BLaER1 (cell line): Measurements from ENCODE around the gene NEDD9.

Experiments
- H3K27ac ChIP-seq: shearing (Covaris generic); formaldehyde crosslinking; 2 replicates; pipeline ENCODE4 v1.8.1; 2022
- H3K27me3 ChIP-seq: shearing (Covaris generic); formaldehyde crosslinking; 2 replicates; pipeline ENCODE4 v1.8.1; 2022
- H3K36me3 ChIP-seq: shearing (Covaris generic); formaldehyde crosslinking; 2 replicates; pipeline ENCODE4 v1.8.1; 2022
- H3K4me1 ChIP-seq: shearing (Covaris generic); formaldehyde crosslinking; 2 replicates; pipeline ENCODE4 v1.8.1; 2022
- H3K4me2 ChIP-seq: shearing (Covaris generic); formaldehyde crosslinking; 2 replicates; pipeline ENCODE4 v1.8.1; 2022
- H3K4me3 ChIP-seq: shearing (Covaris generic); formaldehyde crosslinking; 2 replicates; pipeline ENCODE4 v1.8.1; 2022
- H3K9ac ChIP-seq: shearing (Covaris generic); formaldehyde crosslinking; 2 replicates; pipeline ENCODE4 v1.8.1; 2022
- H3K9me3 ChIP-seq: shearing (Covaris generic); formaldehyde crosslinking; 2 replicates; pipeline ENCODE4 v1.8.1; 2022
- H4K20me1 ChIP-seq: shearing (Covaris generic); formaldehyde crosslinking; 2 replicates; pipeline ENCODE4 v1.8.1; 2022
- Cebpa-rat ChIP-seq: shearing (Covaris generic); IDR thresholded peaks from 2 replicates; pipeline ENCODE4 v1.8.1; 2022

The NEDD9 gene

GRCh38 chr6:11136809-11137208, 95.7 kb downstream of the NEDD9 start:
- no peak for TF ChIP-seq Cebpa-rat
- H3K4me3 ChIP-seq: no peak overlapping the region
- H4K20me1 ChIP-seq: no peaks in the 10 kb centered on the region

More at GRCh38 chr6:11136809-11137208, 95.7 kb downstream of the NEDD9 start:
- Histone ChIP-seq H3K9me3 (no peaks in the 10 kb centered on the region), H3K4me1 (peaks cover 30% of the 10 kb centered on the region), H3K27me3 (no peaks in the 10 kb centered on the region), H3K36me3 (peaks cover 16% of the 10 kb centered on the region), H3K4me2 (no peak overlapping the region), H3K27ac (no peak overlapping the region), H3K9ac (no peak overlapping the region)
